ENCODE data around the gene LAD1. TPM values are rescaled to one million over a fixed set of nuclear protein-coding genes. Genes with fewer than 3 reads are reported as not detected.

LAD1 gene
- 1 to 10 TPM; 1.3 to 4.0 (median 2.4) TPM for total RNA-seq
- 5.0 TPM for polyA plus RNA-seq
- long read RNA-seq, donor 1, partial matches to known transcripts: 0 of 7 reads
- long read RNA-seq, donor 1, other reads (novel, unspliced or antisense): 7 of 7 reads
- long read RNA-seq, donor 2, partial matches to known transcripts: 0 of 1 reads
- long read RNA-seq, donor 2, other reads (novel, unspliced or antisense): 1 of 1 reads
- long read RNA-seq, donor 3, partial matches to known transcripts: 0 of 2 reads
- long read RNA-seq, donor 3, other reads (novel, unspliced or antisense): 2 of 2 reads
- long read RNA-seq, donor 4, partial matches to known transcripts: 0 of 6 reads
- long read RNA-seq, donor 4, other reads (novel, unspliced or antisense): 6 of 6 reads

- WGBS: 17% methylated on average over 25 of the region's 25 CpGs
- ATAC-seq (no peak), DNase-seq (peak in 1 of 3 donors; percentile 49)
- H3K4me1 ChIP-seq (ENCODE audit: control insufficient read depth, insufficient read depth, low read length): peaks cover 2% of the 10 kb centered on the region
- H3K9me3 ChIP-seq (ENCODE audit: control insufficient read depth, low read length): no peaks in the 10 kb centered on the region
- H3K27ac ChIP-seq (ENCODE audit: low read length): no peak within 1 kb of the TSS
- intact Hi-C loops (cut with DNase I): no loop called here
- H3K27me3 ChIP-seq (ENCODE audit: control insufficient read depth, insufficient read depth): no peaks in the 10 kb centered on the region
- peak within 1 kb of the TSS; percentile 1 for H3K4me3 ChIP-seq (ENCODE audit: low read length)
These were observed at the start of gene LAD1 for GRCh38 chr1:201399018-201399351. LAD1 (minus strand) TSS chr1:201399324; CDS start chr1:201399306, 18 bp downstream.

GRCh38 chr1:201447903-201448871 is 49.1 kb upstream of the LAD1 start:
- Histone ChIP-seq H3K4me3 (ENCODE audit: low read length) (no peak overlapping the region), H3K27ac (ENCODE audit: low read length) (peak overlapping the region; percentile 58), H3K9me3 (ENCODE audit: control insufficient read depth, low read length) (no peaks in the 10 kb centered on the region), H3K27me3 (ENCODE audit: control insufficient read depth, insufficient read depth) (no peaks in the 10 kb centered on the region), H3K4me1 (ENCODE audit: control insufficient read depth, insufficient read depth, low read length) (peaks cover 5% of the 10 kb centered on the region)
- 35% methylated on average over 20 of the region's 20 CpGs for WGBS
- ATAC-seq (peak; percentile 82 to 86), DNase-seq (peak; percentile 90 to 94 (median 92))
- intact Hi-C loops (cut with DNase I): loop anchor here in 3 of 4 donors (5.0 to 10.0 kb wide), 3 partner anchors 34 to 67 kb away; no protein-coding TSS in a partner anchor

GRCh38 chr1:201445310-201445709 is 46.2 kb upstream of the LAD1 start:
- intact Hi-C loops (cut with DNase I): loop anchor here in 3 of 4 donors (5.0 to 10.0 kb wide), 3 partner anchors 37 to 69 kb away; no protein-coding TSS in a partner anchor
- ATAC-seq: no peak
- 95% methylated on average over 6 of the region's 6 CpGs for WGBS
- Histone ChIP-seq H3K27ac (ENCODE audit: low read length) (no peak overlapping the region), H3K27me3 (ENCODE audit: control insufficient read depth, insufficient read depth) (no peaks in the 10 kb centered on the region), H3K4me1 (ENCODE audit: control insufficient read depth, insufficient read depth, low read length) (peaks cover 5% of the 10 kb centered on the region), H3K9me3 (ENCODE audit: control insufficient read depth, low read length) (no peaks in the 10 kb centered on the region), H3K4me3 (ENCODE audit: low read length) (no peak overlapping the region)
- DNase-seq: peak in 1 of 3 donors; percentile 16

- no peak overlapping the region for H3K4me3 ChIP-seq (ENCODE audit: low read length)
- ATAC-seq: no peak
- no peak for DNase-seq
- H3K9me3 ChIP-seq (ENCODE audit: control insufficient read depth, low read length): no peaks in the 10 kb centered on the region
- WGBS: 78% methylated on average over 4 of the region's 4 CpGs
- H3K27ac ChIP-seq (ENCODE audit: low read length): no peak overlapping the region
- H3K27me3 ChIP-seq (ENCODE audit: control insufficient read depth, insufficient read depth): no peaks in the 10 kb centered on the region
- intact Hi-C loops (cut with DNase I): loop anchor here in 3 of 4 donors (5.0 to 10.0 kb wide), 3 partner anchors 38 to 70 kb away; no protein-coding TSS in a partner anchor
- peaks cover 5% of the 10 kb centered on the region for H3K4me1 ChIP-seq (ENCODE audit: control insufficient read depth, insufficient read depth, low read length)
These were observed 45.7 kb upstream of the LAD1 start for GRCh38 chr1:201444792-201445191.

- H3K4me3 ChIP-seq (ENCODE audit: low read length): no peak overlapping the region
- no peaks in the 10 kb centered on the region for H3K4me1 ChIP-seq (ENCODE audit: control insufficient read depth, insufficient read depth, low read length)
- DNase-seq (no peak), ATAC-seq (no peak)
- intact Hi-C loops (cut with DNase I): loop anchor here in 2 of 4 donors (5.0 to 10.0 kb wide), 2 partner anchors 39 to 71 kb away; no protein-coding TSS in a partner anchor
- no peak overlapping the region for H3K27ac ChIP-seq (ENCODE audit: low read length)
- no peaks in the 10 kb centered on the region for H3K9me3 ChIP-seq (ENCODE audit: control insufficient read depth, low read length)
- no peaks in the 10 kb centered on the region for H3K27me3 ChIP-seq (ENCODE audit: control insufficient read depth, insufficient read depth)
- WGBS: 90% methylated on average over 7 of the region's 7 CpGs
These were observed 44.6 kb upstream of the LAD1 start for GRCh38 chr1:201443747-201444146.

- WGBS: 78% methylated on average over 3 of the region's 3 CpGs
- Histone ChIP-seq H3K27me3 (ENCODE audit: control insufficient read depth, insufficient read depth) (no peaks in the 10 kb centered on the region), H3K4me3 (ENCODE audit: low read length) (no peak overlapping the region), H3K4me1 (ENCODE audit: control insufficient read depth, insufficient read depth, low read length) (peaks cover 3% of the 10 kb centered on the region), H3K27ac (ENCODE audit: low read length) (no peak overlapping the region), H3K9me3 (ENCODE audit: control insufficient read depth, low read length) (no peaks in the 10 kb centered on the region)
- DNase-seq (no peak), ATAC-seq (no peak)
- intact Hi-C loops (cut with DNase I): loop anchor here in 1 of 4 donors (5.0 kb wide), 1 partner anchor 40 kb away; no protein-coding TSS in a partner anchor
These were observed 37.8 kb upstream of the LAD1 start for GRCh38 chr1:201436969-201437368.

GRCh38 chr1:201436393-201436792 is 37.3 kb upstream of the LAD1 start:
- WGBS: 62% methylated on average over 6 of the region's 6 CpGs
- no peaks in the 10 kb centered on the region for H3K9me3 ChIP-seq (ENCODE audit: control insufficient read depth, low read length)
- intact Hi-C loops (cut with DNase I): loop anchor here in 1 of 4 donors (5.0 kb wide), 1 partner anchor 41 kb away; no protein-coding TSS in a partner anchor
- ATAC-seq (peak; percentile 50 to 54), DNase-seq (no peak)
- peaks cover 3% of the 10 kb centered on the region for H3K4me1 ChIP-seq (ENCODE audit: control insufficient read depth, insufficient read depth, low read length)
- no peak overlapping the region for H3K4me3 ChIP-seq (ENCODE audit: low read length)
- no peaks in the 10 kb centered on the region for H3K27me3 ChIP-seq (ENCODE audit: control insufficient read depth, insufficient read depth)
- no peak overlapping the region for H3K27ac ChIP-seq (ENCODE audit: low read length)

GRCh38 chr1:201434266-201434665 is 35.1 kb upstream of the LAD1 start:
- Histone ChIP-seq H3K9me3 (ENCODE audit: control insufficient read depth, low read length) (no peaks in the 10 kb centered on the region), H3K4me3 (ENCODE audit: low read length) (no peak overlapping the region), H3K27me3 (ENCODE audit: control insufficient read depth, insufficient read depth) (no peaks in the 10 kb centered on the region), H3K4me1 (ENCODE audit: control insufficient read depth, insufficient read depth, low read length) (peaks cover 3% of the 10 kb centered on the region), H3K27ac (ENCODE audit: low read length) (no peak overlapping the region)
- 95% methylated on average over 3 of the region's 3 CpGs for WGBS
- no peak for DNase-seq
- ATAC-seq: no peak
- intact Hi-C loops (cut with DNase I): no loop called here

- WGBS: 82% methylated on average over 6 of the region's 6 CpGs
These were observed 34.5 kb upstream of the LAD1 start for GRCh38 chr1:201433609-201434008.

GRCh38 chr1:201430776-201431175 is 31.7 kb upstream of the LAD1 start:
- H3K4me1 ChIP-seq (ENCODE audit: control insufficient read depth, insufficient read depth, low read length): no peaks in the 10 kb centered on the region
- no peak for DNase-seq
- ATAC-seq: no peak
- H3K9me3 ChIP-seq (ENCODE audit: control insufficient read depth, low read length): no peaks in the 10 kb centered on the region
- no peak overlapping the region for H3K4me3 ChIP-seq (ENCODE audit: low read length)
- H3K27me3 ChIP-seq (ENCODE audit: control insufficient read depth, insufficient read depth): no peaks in the 10 kb centered on the region
- 68% methylated on average over 4 of the region's 4 CpGs for WGBS
- no peak overlapping the region for H3K27ac ChIP-seq (ENCODE audit: low read length)
- intact Hi-C loops (cut with DNase I): no loop called here

More at GRCh38 chr1:201433609-201434008, 34.5 kb upstream of the LAD1 start:
- H3K9me3 ChIP-seq (ENCODE audit: control insufficient read depth, low read length): no peaks in the 10 kb centered on the region
- no peak overlapping the region for H3K4me3 ChIP-seq (ENCODE audit: low read length)
- peaks cover 3% of the 10 kb centered on the region for H3K4me1 ChIP-seq (ENCODE audit: control insufficient read depth, insufficient read depth, low read length)
- ATAC-seq (no peak), DNase-seq (no peak)
- H3K27me3 ChIP-seq (ENCODE audit: control insufficient read depth, insufficient read depth): no peaks in the 10 kb centered on the region
- intact Hi-C loops (cut with DNase I): no loop called here
- no peak overlapping the region for H3K27ac ChIP-seq (ENCODE audit: low read length)

Measured in right cardiac atrium (tissue), 5 donors.